Common myeloid progenitor, CD34-positive (primary cell): ENCODE measurements around the gene FKBP5.

Source experiments
- CTCF ChIA-PET: fragments of 350-600 bp; sonication (Branson Sonifier 250); formaldehyde crosslinking; loops from one replicate; lab custom pipeline; 2021; ENCODE audit warnings: antibody characterized with exemption; lab: Charles Lee
- POLR2A ChIA-PET: fragments of 350-600 bp; sonication (Branson Sonifier 250); formaldehyde crosslinking; loops from one replicate; lab custom pipeline; 2021; ENCODE audit warnings: antibody characterized with exemption; lab: Charles Lee
- DNase-seq, 3 donors: peaks; one replicate each; pipeline versions ENCODE4 v3.0.0 to v3.0.0-alpha.2; 2013
- H3K27ac ChIP-seq, 2 experiments: 1 replicate in 1 of 2; 2 replicates in 1 of 2; pipeline ENCODE4 v1.7.0; 2013; ENCODE audit warnings: inconsistent platforms in 2 of 2, low read length in 2 of 2, mild to moderate bottlenecking in 2 of 2, low read depth in 1 of 2, moderate library complexity in 1 of 2; ENCODE audit not compliant: severe bottlenecking in 2 of 2, insufficient read depth in 1 of 2, poor library complexity in 1 of 2
- H3K27me3 ChIP-seq, 5 experiments: replicated peaks in 2 of 5; 1 replicate in 3 of 5; 2 replicates in 2 of 5; pipeline versions ENCODE4 v1.6.1 to v1.7.0; 2013; ENCODE audit warnings: low read length in 4 of 5, mild to moderate bottlenecking in 2 of 5, moderate library complexity in 2 of 5, inconsistent platforms in 1 of 5; ENCODE audit not compliant: insufficient read depth in 5 of 5, control insufficient read depth in 4 of 5
- H3K36me3 ChIP-seq, 4 experiments: 1 replicate in 2 of 4; 2 replicates in 2 of 4; pipeline versions ENCODE4 v1.6.1 to v1.7.0; 2013; ENCODE audit warnings: low read length in 3 of 4, control low read depth in 1 of 4, mild to moderate bottlenecking in 1 of 4; ENCODE audit not compliant: control insufficient read depth in 4 of 4, insufficient read depth in 4 of 4
- H3K4me1 ChIP-seq, 4 experiments: 1 replicate in 3 of 4; 2 replicates in 1 of 4; pipeline versions ENCODE4 v1.6.1 to v1.7.1; 2013; ENCODE audit warnings: low read length in 3 of 4, mild to moderate bottlenecking in 3 of 4, control low read depth in 1 of 4, inconsistent platforms in 1 of 4, moderate library complexity in 1 of 4; ENCODE audit not compliant: control insufficient read depth in 4 of 4, insufficient read depth in 4 of 4; ENCODE audit errors: control extremely low read depth in 1 of 4
- H3K4me3 ChIP-seq, 7 experiments: 1 replicate in 4 of 7; 2 replicates in 3 of 7; pipeline versions ENCODE4 v1.5.1 to v1.7.0; 2013; ENCODE audit warnings: mild to moderate bottlenecking in 7 of 7, low read length in 6 of 7, moderate library complexity in 6 of 7, inconsistent platforms in 2 of 7, low read depth in 2 of 7, control low read depth in 1 of 7; ENCODE audit not compliant: insufficient read depth in 4 of 7, control insufficient read depth in 1 of 7; ENCODE audit errors: extremely low read depth in 1 of 7
- H3K9me3 ChIP-seq, 5 experiments: 1 replicate in 4 of 5; 2 replicates in 1 of 5; pipeline versions ENCODE4 v1.6.1 to v1.7.1; 2013; ENCODE audit warnings: low read length in 4 of 5, mild to moderate bottlenecking in 2 of 5, inconsistent platforms in 1 of 5, low read depth in 1 of 5, moderate library complexity in 1 of 5; ENCODE audit not compliant: control insufficient read depth in 4 of 5, insufficient read depth in 2 of 5; ENCODE audit errors: control extremely low read depth in 1 of 5
- WGBS: methylation state at CpG from one replicate; pipeline ENCODE4 v1.1.5; 2013; ENCODE audit not compliant: insufficient coverage; 5-methylcytosine and 5-hydroxymethylcytosine counted together

The FKBP5 gene

GRCh38 chr6:35668744-35669450 lies 19.8 kb downstream of the FKBP5 start:
- ChIA-PET CTCF (interaction anchor here (0.5 to 3.0 kb wide), 11 partner anchors 9 to 69 kb away, joined by 3 to 10 read pairs (median 5); partner anchors contain the start of gene ARMC12), POLR2A (interaction anchor here (0.7 kb wide), 1 partner anchor 49 kb away, joined by 3 read pairs; no protein-coding TSS in a partner anchor)
- peak overlapping the region; percentile 27 to 78 for H3K27ac ChIP-seq
- no peak for DNase-seq
- peaks cover 0 to 2% (median 0%) of the 10 kb centered on the region in 4 experiments for H3K36me3 ChIP-seq
- H3K4me1 ChIP-seq = peaks cover 14 to 50% (median 28%) of the 10 kb centered on the region in 4 experiments
- H3K27me3 ChIP-seq = no peaks in the 10 kb centered on the region
- H3K9me3 ChIP-seq = no peaks in the 10 kb centered on the region
- H3K4me3 ChIP-seq = peak overlapping the region in 6 of 7 experiments; percentile 7 to 62 (median 52)

GRCh38 chr6:35668096-35668495 lies 20.6 kb downstream of the FKBP5 start:
- Histone ChIP-seq H3K27me3 (no peaks in the 10 kb centered on the region), H3K4me1 (peaks cover 14 to 53% (median 34%) of the 10 kb centered on the region in 4 experiments), H3K36me3 (peaks cover 0 to 2% (median 0%) of the 10 kb centered on the region in 4 experiments), H3K9me3 (no peaks in the 10 kb centered on the region), H3K27ac (peak overlapping the region in 1 of 2 experiments; percentile 64), H3K4me3 (peak overlapping the region in 3 of 7 experiments; percentile 15 to 49 (median 48))
- ChIA-PET CTCF (interaction anchor here (0.5 to 3.0 kb wide), 10 partner anchors 10 to 68 kb away, joined by 3 to 10 read pairs (median 5); partner anchors contain the start of gene ARMC12), POLR2A (interaction anchor here (0.7 kb wide), 1 partner anchor 10 kb away, joined by 6 read pairs; no protein-coding TSS in a partner anchor)
- WGBS = 85% methylated on average over 2 of the region's 2 CpGs
- DNase-seq = no peak

- Histone ChIP-seq H3K4me3 (peak overlapping the region in 1 of 7 experiments; percentile 16), H3K27ac (no peak overlapping the region), H3K9me3 (no peaks in the 10 kb centered on the region), H3K36me3 (no peaks in the 10 kb centered on the region), H3K4me1 (peaks cover 14 to 52% (median 36%) of the 10 kb centered on the region in 4 experiments), H3K27me3 (no peaks in the 10 kb centered on the region)
- DNase-seq = no peak
- POLR2A ChIA-PET = no interaction called here
- CTCF ChIA-PET = no interaction called here
- 94% methylated on average over 2 of the region's 3 CpGs for WGBS
Observed at GRCh38 chr6:35665573-35665972, 23.1 kb downstream of the FKBP5 start.

- Histone ChIP-seq H3K9me3 (no peaks in the 10 kb centered on the region), H3K4me3 (no peak overlapping the region), H3K27me3 (no peaks in the 10 kb centered on the region), H3K4me1 (peaks cover 14 to 48% (median 36%) of the 10 kb centered on the region in 4 experiments), H3K27ac (no peak overlapping the region), H3K36me3 (no peaks in the 10 kb centered on the region)
- ChIA-PET POLR2A (no interaction called here), CTCF (no interaction called here)
- 91% methylated on average over 3 of the region's 3 CpGs for WGBS
- no peak for DNase-seq
Observed at GRCh38 chr6:35664945-35665344, 23.8 kb downstream of the FKBP5 start.

GRCh38 chr6:35663447-35664235 lies 25.1 kb downstream of the FKBP5 start:
- no peaks in the 10 kb centered on the region for H3K9me3 ChIP-seq
- H3K27me3 ChIP-seq = no peaks in the 10 kb centered on the region
- peaks cover 3 to 35% (median 29%) of the 10 kb centered on the region in 4 experiments for H3K4me1 ChIP-seq
- H3K27ac ChIP-seq = no peak overlapping the region
- ChIA-PET POLR2A (no interaction called here), CTCF (interaction anchor here (1.0 to 2.3 kb wide), 15 partner anchors 11 to 82 kb away, joined by 3 to 11 read pairs (median 3); partner anchors contain the start of gene ARMC12)
- H3K4me3 ChIP-seq = no peak overlapping the region
- DNase-seq = no peak
- WGBS = 94% methylated on average over 2 of the region's 7 CpGs
- H3K36me3 ChIP-seq = no peaks in the 10 kb centered on the region

- POLR2A ChIA-PET = no interaction called here
- peaks cover 0 to 29% (median 23%) of the 10 kb centered on the region in 4 experiments for H3K4me1 ChIP-seq
- no peak overlapping the region for H3K27ac ChIP-seq
- no peaks in the 10 kb centered on the region for H3K36me3 ChIP-seq
- H3K27me3 ChIP-seq = no peaks in the 10 kb centered on the region
- CTCF ChIA-PET = interaction anchor here (1.0 to 2.3 kb wide), 15 partner anchors 12 to 82 kb away, joined by 3 to 11 read pairs (median 3); partner anchors contain the start of gene ARMC12
- H3K9me3 ChIP-seq = no peaks in the 10 kb centered on the region
- no peak overlapping the region for H3K4me3 ChIP-seq
- no peak for DNase-seq
- 89% methylated on average over 7 of the region's 7 CpGs for WGBS
Observed at GRCh38 chr6:35662999-35663398, 25.7 kb downstream of the FKBP5 start.
